ENCODE data around the gene ZNF24.

DNA sequence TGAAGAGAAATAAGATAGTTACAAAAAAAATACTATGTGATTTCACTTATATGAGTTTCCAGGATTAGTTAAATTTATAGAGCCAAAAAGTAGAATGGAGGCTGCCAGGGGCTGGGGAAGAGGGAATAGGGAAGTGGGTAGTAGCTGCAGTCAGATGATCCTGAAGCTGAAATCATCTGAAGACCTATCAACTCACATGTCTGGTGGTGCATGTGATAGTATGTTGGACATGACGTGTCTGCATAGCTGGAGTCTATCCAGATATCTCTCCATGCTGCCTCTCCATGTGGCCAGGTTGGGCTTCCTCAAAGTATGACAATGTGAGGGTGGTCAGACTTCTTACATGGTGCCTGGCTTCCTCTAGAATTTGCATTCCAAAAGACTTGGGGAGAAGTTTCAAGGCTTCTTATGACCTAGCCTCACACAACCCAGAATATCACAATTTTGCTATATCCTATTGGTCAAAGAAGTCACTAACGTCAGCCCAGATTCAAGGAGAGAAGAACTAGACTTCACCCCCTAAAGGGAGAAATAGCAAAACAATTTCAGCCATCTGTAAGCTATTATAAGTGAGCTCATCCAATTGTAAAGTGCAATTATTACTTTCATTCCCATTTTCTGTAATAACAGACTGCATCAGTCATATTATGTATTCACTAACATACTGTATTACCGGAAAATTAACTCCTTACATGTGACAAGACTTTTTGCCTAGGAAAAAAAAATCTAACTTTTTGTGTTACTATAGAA, 46.9 kb upstream of the ZNF24 start:
- TF ChIP-seq, protein P1, sequence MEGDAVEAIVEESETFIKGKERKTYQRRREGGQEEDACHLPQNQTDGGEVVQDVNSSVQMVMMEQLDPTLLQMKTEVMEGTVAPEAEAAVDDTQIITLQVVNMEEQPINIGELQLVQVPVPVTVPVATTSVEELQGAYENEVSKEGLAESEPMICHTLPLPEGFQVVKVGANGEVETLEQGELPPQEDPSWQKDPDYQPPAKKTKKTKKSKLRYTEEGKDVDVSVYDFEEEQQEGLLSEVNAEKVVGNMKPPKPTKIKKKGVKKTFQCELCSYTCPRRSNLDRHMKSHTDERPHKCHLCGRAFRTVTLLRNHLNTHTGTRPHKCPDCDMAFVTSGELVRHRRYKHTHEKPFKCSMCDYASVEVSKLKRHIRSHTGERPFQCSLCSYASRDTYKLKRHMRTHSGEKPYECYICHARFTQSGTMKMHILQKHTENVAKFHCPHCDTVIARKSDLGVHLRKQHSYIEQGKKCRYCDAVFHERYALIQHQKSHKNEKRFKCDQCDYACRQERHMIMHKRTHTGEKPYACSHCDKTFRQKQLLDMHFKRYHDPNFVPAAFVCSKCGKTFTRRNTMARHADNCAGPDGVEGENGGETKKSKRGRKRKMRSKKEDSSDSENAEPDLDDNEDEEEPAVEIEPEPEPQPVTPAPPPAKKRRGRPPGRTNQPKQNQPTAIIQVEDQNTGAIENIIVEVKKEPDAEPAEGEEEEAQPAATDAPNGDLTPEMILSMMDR (IDR thresholded peaks at IDR 0.05) = no peak
- no peak for TF ChIP-seq EZH2 (IDR thresholded peaks at IDR 0.05)
- no peak for TF ChIP-seq EZH2phosphoT487 (IDR thresholded peaks at IDR 0.05)

All from neural progenitor cell (in vitro differentiated cells).